ENCODE data around the gene ORC6. TPM values are rescaled to one million over a fixed set of nuclear protein-coding genes. Genes with fewer than 3 reads are reported as not detected.

Gene ORC6
- total RNA-seq, 8 experiments from 2014 or later: 2.8 to 39.8 (median 5.9) TPM

DNA sequence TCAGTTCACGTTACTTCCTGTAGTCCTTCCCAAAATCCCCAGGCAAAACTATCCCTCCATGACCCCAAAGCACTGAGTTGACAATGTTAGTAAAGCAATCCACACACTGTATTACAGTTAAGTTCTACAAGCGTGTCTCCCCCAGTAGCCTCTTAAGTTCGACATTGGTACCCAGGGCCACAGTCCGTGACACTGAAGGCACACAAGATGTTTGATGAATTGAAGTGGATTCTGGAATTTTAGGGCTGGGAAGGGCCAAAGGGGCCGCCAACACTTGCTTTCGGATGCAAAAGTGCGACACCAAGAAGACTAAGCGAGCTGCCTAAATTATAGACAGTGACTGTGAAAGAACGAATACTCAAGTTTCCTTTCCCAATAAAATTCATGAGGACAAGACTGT, 2.0 kb upstream of the ORC6 start:
- in situ Hi-C loops (cut with MboI; ENCODE audit: low pct_unique_long_range_greater_than_20kb in 2 of 9, low sequenced_read_pairs in 9 of 9, unreplicated experiment in 9 of 9): loop anchor here in 2 of 9 experiments (25.0 kb wide), 2 partner anchors 100 to 125 kb away; no protein-coding TSS in a partner anchor
- H3K4me1 ChIP-seq (replicated peaks in 1 of 2): peaks cover 15 to 23% of the 10 kb centered on the region in 2 donors
- peak overlapping the region; percentile 70 to 88 (median 73) for H3K4me3 ChIP-seq
- no peak overlapping the region for H3K27ac ChIP-seq
- ATAC-seq (replicated peaks in 6 of 8): no peak
- WGBS, 10 experiments: 25 to 86% (median 66%) methylated on average over 1 to 9 of the region's 9 CpGs

DNA sequence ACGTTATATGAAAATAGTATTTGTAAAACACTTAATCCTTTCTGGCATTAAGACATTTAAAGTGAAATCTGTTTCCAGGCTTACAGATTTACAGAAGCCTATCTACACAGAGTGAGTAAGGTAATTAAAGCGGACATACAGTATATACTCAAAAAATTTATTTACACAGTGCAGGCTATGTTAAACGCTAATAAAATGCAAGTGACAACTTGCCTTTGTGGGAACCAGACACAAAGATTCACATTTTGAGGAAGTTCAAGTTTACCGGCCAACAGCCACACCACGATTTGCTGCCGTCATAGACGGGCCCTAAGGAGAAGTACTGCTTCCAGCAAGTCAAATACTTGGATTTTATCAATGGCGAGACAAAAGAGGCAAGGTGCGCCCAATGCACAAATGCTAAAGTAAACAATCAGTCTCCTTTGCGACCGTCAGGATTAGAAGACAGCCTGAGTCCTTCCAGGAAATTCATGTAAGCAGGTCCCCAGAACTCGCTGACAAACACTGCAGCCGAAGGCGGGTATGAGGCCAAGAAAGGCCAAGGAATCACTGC, 1.3 kb upstream of the ORC6 start:
- WGBS, 10 experiments: 0 to 24% (median 5%) methylated on average over 2 to 8 of the region's 14 CpGs; no CpG with 5 or more reads in 1 of the 10 experiments
- no peak for ATAC-seq (replicated peaks in 6 of 8)
- Histone ChIP-seq H3K4me1 (replicated peaks in 1 of 2) (peaks cover 15 to 23% of the 10 kb centered on the region in 2 donors), H3K4me3 (peak overlapping the region; percentile 70 to 88 (median 73)), H3K27ac (peak overlapping the region; percentile 98)
- in situ Hi-C loops (cut with MboI; ENCODE audit: low pct_unique_long_range_greater_than_20kb in 2 of 9, low sequenced_read_pairs in 9 of 9, unreplicated experiment in 9 of 9): loop anchor here in 2 of 9 experiments (25.0 kb wide), 2 partner anchors 99 to 124 kb away; no protein-coding TSS in a partner anchor

DNA sequence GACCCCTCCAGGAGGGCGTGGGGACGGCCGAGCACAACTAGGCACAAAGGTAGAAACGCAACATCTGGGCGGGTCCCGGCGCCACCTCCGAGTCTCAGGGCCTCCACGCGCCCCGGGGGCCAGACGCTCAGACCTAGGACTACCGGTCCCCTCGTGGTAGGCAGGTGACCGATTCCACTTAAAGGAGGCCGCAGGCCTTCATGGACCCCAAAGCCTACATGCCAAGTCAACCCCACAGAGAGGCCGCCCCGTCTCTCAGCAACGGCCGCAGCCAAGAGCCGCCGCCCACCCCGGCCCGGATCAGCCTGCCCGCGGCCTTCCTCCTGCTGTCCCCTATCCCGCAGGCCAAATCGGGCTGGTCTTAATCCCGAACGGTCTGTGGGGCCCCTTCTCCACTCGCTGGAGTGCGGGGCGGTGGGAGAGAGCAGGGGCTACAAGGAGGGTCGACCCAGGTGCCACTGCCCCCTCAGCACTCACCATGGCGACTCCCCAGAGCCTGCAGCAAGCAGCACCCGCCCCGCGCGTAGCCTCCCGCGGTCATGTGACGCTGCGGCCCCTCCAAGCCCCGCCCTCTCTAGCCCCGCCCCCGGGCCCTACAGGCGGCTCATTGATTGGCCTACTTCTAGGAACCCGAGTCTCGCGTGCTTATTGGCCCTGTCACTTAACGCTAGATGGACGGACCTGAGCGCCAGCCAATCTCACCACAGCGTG, 650 bp upstream of the ORC6 start, which contains the start of gene VPS35:
Gene VPS35 (minus strand): TSS at position 525 of the 711 bp plus-strand sequence. CDS start 45 bp downstream, at position 480.
- H3K4me1 ChIP-seq (replicated peaks in 1 of 2): peaks cover 12 to 23% of the 10 kb centered on the region in 2 donors
- in situ Hi-C loops (cut with MboI; ENCODE audit: low pct_unique_long_range_greater_than_20kb in 2 of 9, low sequenced_read_pairs in 9 of 9, unreplicated experiment in 9 of 9): loop anchor here in 2 of 9 experiments (25.0 kb wide), 2 partner anchors 98 to 123 kb away; no protein-coding TSS in a partner anchor
- H3K27ac ChIP-seq: peak within 1 kb of the TSS; percentile 98
- WGBS, 10 experiments: 0% methylated on average over 2 to 6 of the region's 54 CpGs; no CpG with 5 or more reads in 8 of the 10 experiments
- peak; percentile 83 to 92 (median 88) for ATAC-seq (replicated peaks in 6 of 8)
- H3K4me3 ChIP-seq: peak within 1 kb of the TSS; percentile 70 to 88 (median 73)

- H3K27ac ChIP-seq: peak overlapping the region in 1 of 2 donors; percentile 1
- in situ Hi-C loops (cut with MboI; ENCODE audit: low pct_unique_long_range_greater_than_20kb in 2 of 9, low sequenced_read_pairs in 9 of 9, unreplicated experiment in 9 of 9): loop anchor here in 2 of 9 experiments (25.0 kb wide), 2 partner anchors 97 to 122 kb away; no protein-coding TSS in a partner anchor
- H3K4me1 ChIP-seq (replicated peaks in 1 of 2): peaks cover 12 to 23% of the 10 kb centered on the region in 2 donors
- ATAC-seq (replicated peaks in 6 of 8): no peak
- peak overlapping the region; percentile 70 to 88 (median 73) for H3K4me3 ChIP-seq
- 0 to 21% (median 9%) methylated on average over 2 to 20 of the region's 21 CpGs; no CpG with 5 or more reads in 1 of the 10 experiments for WGBS, 10 experiments
Observed at GRCh38 chr16:46690281-46691178, 1.1 kb downstream of the ORC6 start.

DNA sequence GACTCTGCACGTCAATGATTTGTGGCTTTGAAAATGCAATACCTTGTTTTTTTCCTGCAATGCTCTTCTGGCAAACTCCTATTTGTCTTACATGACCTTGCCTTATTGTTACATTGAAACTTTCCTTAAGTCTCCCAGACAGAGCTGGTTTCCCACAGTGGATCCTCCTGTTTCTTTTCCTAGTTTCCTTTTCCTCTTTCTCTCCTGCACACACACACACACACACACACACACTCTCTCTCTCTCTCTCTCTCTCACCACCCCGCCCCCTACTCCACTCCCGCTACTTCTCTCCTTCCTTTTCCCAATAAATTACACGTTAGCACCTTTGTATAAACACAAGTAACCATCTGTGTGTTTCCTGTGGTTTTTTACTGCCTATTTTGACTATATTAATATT, 2.3 kb downstream of the ORC6 start:
- Histone ChIP-seq H3K4me1 (replicated peaks in 1 of 2) (peaks cover 12 to 21% of the 10 kb centered on the region in 2 donors), H3K4me3 (no peak overlapping the region), H3K27ac (no peak overlapping the region)
- 0 to 100% (median 57%) methylated on average over 1 to 4 of the region's 4 CpGs; no CpG with 5 or more reads in 1 of the 10 experiments for WGBS, 10 experiments
- in situ Hi-C loops (cut with MboI; ENCODE audit: low pct_unique_long_range_greater_than_20kb in 2 of 9, low sequenced_read_pairs in 9 of 9, unreplicated experiment in 9 of 9): loop anchor here in 2 of 9 experiments (25.0 kb wide), 2 partner anchors 96 to 121 kb away; no protein-coding TSS in a partner anchor
- ATAC-seq (replicated peaks in 6 of 8): no peak

GRCh38 chr16:46693598-46693997, 4.1 kb downstream of the ORC6 start:
- WGBS, 10 experiments: 78 to 100% (median 96%) methylated on average over 1 to 2 of the region's 2 CpGs; no CpG with 5 or more reads in 2 of the 10 experiments
- Histone ChIP-seq H3K4me3 (no peak overlapping the region), H3K27ac (no peak overlapping the region), H3K4me1 (replicated peaks in 1 of 2) (peaks cover 6 to 9% of the 10 kb centered on the region in 2 donors)
- in situ Hi-C loops (cut with MboI; ENCODE audit: low pct_unique_long_range_greater_than_20kb in 2 of 9, low sequenced_read_pairs in 9 of 9, unreplicated experiment in 9 of 9): loop anchor here in 2 of 9 experiments (25.0 kb wide), 2 partner anchors 94 to 119 kb away; no protein-coding TSS in a partner anchor
- no peak for ATAC-seq (replicated peaks in 6 of 8)

DNA sequence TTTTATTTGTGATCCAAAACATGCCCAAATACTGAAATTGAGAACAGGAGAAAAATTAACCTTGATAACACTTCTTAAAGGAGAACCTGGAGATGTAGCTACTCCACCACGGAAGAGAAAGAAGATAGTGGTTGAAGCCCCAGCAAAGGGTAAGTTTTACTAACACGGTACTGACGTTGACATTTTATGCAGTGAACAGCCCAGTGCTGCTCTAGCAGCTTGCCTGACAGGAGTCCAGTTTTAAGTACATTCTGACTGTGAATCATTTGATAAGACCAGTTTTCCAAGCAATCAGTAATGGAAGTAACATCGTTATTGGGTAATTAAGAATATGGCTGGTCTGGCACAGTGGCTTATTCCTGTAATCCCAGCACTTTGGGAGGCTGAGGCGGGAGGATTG, 6.5 kb downstream of the ORC6 start:
- no peak overlapping the region for H3K27ac ChIP-seq
- H3K4me1 ChIP-seq (replicated peaks in 1 of 2): peaks cover 5 to 6% of the 10 kb centered on the region in 2 donors
- in situ Hi-C loops (cut with MboI; ENCODE audit: low pct_unique_long_range_greater_than_20kb in 2 of 9, low sequenced_read_pairs in 9 of 9, unreplicated experiment in 9 of 9): loop anchor here in 2 of 9 experiments (25.0 kb wide), 2 partner anchors 91 to 116 kb away; no protein-coding TSS in a partner anchor
- H3K4me3 ChIP-seq: no peak overlapping the region
- ATAC-seq (replicated peaks in 6 of 8): no peak
- 67 to 100% (median 100%) methylated on average over 1 to 5 of the region's 5 CpGs; no CpG with 5 or more reads in 1 of the 10 experiments for WGBS, 10 experiments

DNA sequence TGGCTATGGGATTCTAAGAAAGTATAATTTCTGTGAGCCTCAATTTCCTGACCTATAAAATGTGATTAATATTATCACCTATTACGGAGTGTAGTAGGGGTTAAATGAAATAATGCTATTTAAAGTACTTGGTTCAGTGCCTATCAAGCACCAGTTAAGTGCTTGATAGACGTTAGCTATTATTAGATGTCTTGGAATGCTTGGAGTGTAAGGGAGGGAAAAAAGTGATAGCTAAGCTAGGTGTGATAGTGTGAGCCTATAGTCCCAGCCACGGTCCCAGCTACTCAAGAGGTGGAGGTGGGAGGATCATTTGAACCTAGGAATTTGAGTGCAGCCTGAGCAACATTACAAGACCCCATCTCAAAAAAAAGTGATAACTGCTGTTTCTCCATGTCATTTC, 7.5 kb downstream of the ORC6 start:
- 72 to 100% (median 86%) methylated on average over 1 to 3 of the region's 3 CpGs; no CpG with 5 or more reads in 3 of the 10 experiments for WGBS, 10 experiments
- in situ Hi-C loops (cut with MboI; ENCODE audit: low pct_unique_long_range_greater_than_20kb in 2 of 9, low sequenced_read_pairs in 9 of 9, unreplicated experiment in 9 of 9): loop anchor here in 2 of 9 experiments (25.0 kb wide), 2 partner anchors 90 to 115 kb away; no protein-coding TSS in a partner anchor
- Histone ChIP-seq H3K27ac (no peak overlapping the region), H3K4me1 (replicated peaks in 1 of 2) (no peaks in the 10 kb centered on the region), H3K4me3 (no peak overlapping the region)
- ATAC-seq (replicated peaks in 6 of 8): no peak

DNA sequence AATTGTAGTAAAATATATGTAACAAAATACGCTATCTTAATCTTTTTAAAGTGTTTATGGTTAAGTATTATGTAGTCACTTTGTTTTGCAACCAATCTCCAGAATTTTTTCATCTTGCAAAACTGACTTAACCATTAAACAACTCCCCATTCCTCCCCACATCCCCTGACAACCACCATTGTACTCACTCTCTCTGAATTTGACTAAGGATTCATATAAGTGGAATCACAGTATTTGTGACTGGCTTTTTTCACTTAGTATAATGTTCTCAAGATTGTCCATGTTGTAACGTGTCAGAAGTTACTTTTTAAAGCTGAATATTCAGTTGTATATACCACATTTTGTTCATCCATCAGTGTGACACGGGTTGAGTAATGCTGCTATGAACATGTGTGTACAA, 10.6 kb downstream of the ORC6 start:
- in situ Hi-C loops (cut with MboI; ENCODE audit: low pct_unique_long_range_greater_than_20kb in 2 of 9, low sequenced_read_pairs in 9 of 9, unreplicated experiment in 9 of 9): no loop called here

GRCh38 chr16:46701615-46702014, 12.2 kb downstream of the ORC6 start:
- Histone ChIP-seq H3K4me3 (no peak overlapping the region), H3K4me1 (replicated peaks in 1 of 2) (no peaks in the 10 kb centered on the region), H3K27ac (no peak overlapping the region)
- WGBS, 10 experiments: 50 to 100% (median 98%) methylated on average over 1 to 4 of the region's 4 CpGs; no CpG with 5 or more reads in 2 of the 10 experiments
- in situ Hi-C loops (cut with MboI; ENCODE audit: low pct_unique_long_range_greater_than_20kb in 2 of 9, low sequenced_read_pairs in 9 of 9, unreplicated experiment in 9 of 9): no loop called here
- ATAC-seq (replicated peaks in 6 of 8): peak in 1 of 8 experiments; percentile 60

More for the DNA sequence above, 10.6 kb downstream of the ORC6 start:
- no peak overlapping the region for H3K4me3 ChIP-seq
- H3K4me1 ChIP-seq (replicated peaks in 1 of 2): no peaks in the 10 kb centered on the region
- peak in 1 of 8 experiments; percentile 92 for ATAC-seq (replicated peaks in 6 of 8)
- WGBS, 10 experiments: 56 to 100% (median 95%) methylated on average over 1 to 3 of the region's 3 CpGs; no CpG with 5 or more reads in 1 of the 10 experiments
- no peak overlapping the region for H3K27ac ChIP-seq

DNA sequence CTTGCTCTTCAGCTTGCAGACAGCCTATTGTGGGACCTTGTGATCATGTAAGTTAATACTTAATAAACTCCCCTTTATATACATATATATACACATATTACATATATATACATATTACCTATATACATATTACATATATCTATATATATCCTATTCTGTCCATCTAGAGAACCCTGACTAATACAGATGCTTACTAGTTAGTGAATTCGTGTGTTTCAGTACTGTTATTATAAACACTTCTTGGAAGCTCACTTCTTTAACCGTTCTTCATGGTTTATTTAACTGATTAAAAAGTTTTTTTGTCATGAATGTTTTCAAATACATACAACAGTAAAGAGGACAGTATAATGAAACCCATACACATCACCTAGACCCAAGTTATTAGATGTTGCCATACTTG, 12.6 kb downstream of the ORC6 start:
- no peaks in the 10 kb centered on the region for H3K4me1 ChIP-seq (replicated peaks in 1 of 2)
- WGBS, 10 experiments: 75 to 100% (median 100%) methylated on average over 1 to 2 of the region's 2 CpGs; no CpG with 5 or more reads in 3 of the 10 experiments
- in situ Hi-C loops (cut with MboI; ENCODE audit: low pct_unique_long_range_greater_than_20kb in 2 of 9, low sequenced_read_pairs in 9 of 9, unreplicated experiment in 9 of 9): no loop called here
- H3K27ac ChIP-seq: no peak overlapping the region
- no peak overlapping the region for H3K4me3 ChIP-seq
- no peak for ATAC-seq (replicated peaks in 6 of 8)

GRCh38 chr16:46706642-46707041, 17.2 kb downstream of the ORC6 start:
- Histone ChIP-seq H3K4me1 (replicated peaks in 1 of 2) (no peaks in the 10 kb centered on the region), H3K27ac (no peak overlapping the region), H3K4me3 (no peak overlapping the region)
- in situ Hi-C loops (cut with MboI; ENCODE audit: low pct_unique_long_range_greater_than_20kb in 2 of 9, low sequenced_read_pairs in 9 of 9, unreplicated experiment in 9 of 9): no loop called here
- no peak for ATAC-seq (replicated peaks in 6 of 8)
- WGBS, 10 experiments: 0% methylated on average over 1 of the region's 1 CpG; no CpG with 5 or more reads in 6 of the 10 experiments

Measured in motor neuron (in vitro differentiated cells).